GM21528 (cell line): ENCODE results near the gene MYOT.

ENCODE experiments used
- ATAC-seq: cut with Tn5 transposase; IDR thresholded peaks from one replicate; pipeline ENCODE4 v1.9.1; 2021; ENCODE audit warnings: mild to moderate bottlenecking, moderate library complexity; ENCODE audit not compliant: unreplicated experiment, low FRiP score

Gene MYOT

GRCh38 chr5:137896560-137896959, 28.9 kb downstream of the MYOT start:
- no peak for ATAC-seq

GRCh38 chr5:137899493-137899892, 31.8 kb downstream of the MYOT start:
- no peak for ATAC-seq

GRCh38 chr5:137901011-137901817, 33.6 kb downstream of the MYOT start:
- ATAC-seq, result no peak

- ATAC-seq, result no peak
Measured at GRCh38 chr5:137902408-137903133, 34.9 kb downstream of the MYOT start.

GRCh38 chr5:137914758-137915157, 47.1 kb downstream of the MYOT start:
- no peak for ATAC-seq

GRCh38 chr5:137916923-137917322, 49.3 kb downstream of the MYOT start:
- no peak for ATAC-seq

- no peak for ATAC-seq
Measured at GRCh38 chr5:137921931-137922330, 54.3 kb downstream of the MYOT start.

GRCh38 chr5:137923856-137924255, 56.2 kb downstream of the MYOT start:
- ATAC-seq, result no peak

- ATAC-seq, result no peak
Measured at GRCh38 chr5:137932800-137933199, 65.1 kb downstream of the MYOT start.

- ATAC-seq, result no peak
Measured at GRCh38 chr5:137933491-137933911, 65.8 kb downstream of the MYOT start.

- ATAC-seq, result no peak
Measured at GRCh38 chr5:137935190-137935589, 67.5 kb downstream of the MYOT start.

- ATAC-seq, result no peak
Measured at GRCh38 chr5:137935694-137936093, 68.0 kb downstream of the MYOT start.
